Measurements from ENCODE around the gene DUSP6. TPM values are rescaled to one million over a fixed set of nuclear protein-coding genes. Genes with fewer than 3 reads are reported as not detected.

DUSP6 gene
- total and polyA plus RNA-seq, 2 of the 8 experiments (the other 6 are each of a cell fraction or from before 2014, with no cell fraction given): 99.3 to 179 TPM

DNA sequence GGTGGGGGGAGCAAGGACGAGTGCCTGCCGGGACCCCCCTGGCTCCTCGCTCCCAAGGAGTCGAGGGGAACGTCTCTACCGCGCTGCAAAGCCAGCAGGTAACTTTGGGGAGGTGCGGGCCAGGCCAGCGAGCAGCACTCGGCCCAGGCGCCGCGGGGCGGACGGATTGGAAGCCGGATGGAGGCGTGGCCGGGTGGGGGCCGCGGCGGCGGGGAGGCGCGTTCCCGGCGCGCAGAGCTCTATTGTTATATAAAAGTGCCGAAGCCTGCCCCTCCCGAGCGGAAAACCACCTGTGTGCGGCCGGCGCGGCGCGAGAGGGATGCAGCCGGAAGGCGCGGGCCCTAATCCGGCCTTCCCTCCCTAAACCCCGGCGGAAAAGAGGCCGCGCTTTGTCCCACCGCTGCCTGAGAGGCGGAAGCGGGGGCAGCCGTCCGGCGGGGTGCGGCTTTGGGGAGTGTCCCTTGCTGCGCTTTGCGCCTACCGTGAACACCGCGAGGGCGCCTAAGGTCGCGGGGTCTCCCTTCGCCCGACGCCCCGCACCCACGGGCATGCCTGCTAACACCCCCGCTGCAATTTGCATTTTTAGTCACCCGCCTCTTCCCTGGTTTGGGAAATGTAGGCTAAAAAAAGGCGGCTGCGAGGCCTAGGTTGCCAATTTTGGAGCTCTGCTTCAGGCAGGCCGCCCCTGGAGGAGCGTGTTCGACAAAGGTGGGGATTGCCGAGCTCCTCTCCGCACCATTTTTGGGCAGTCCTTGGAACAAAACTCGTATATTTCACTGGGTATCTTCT is 1.7 kb upstream of the DUSP6 start (continued):
- peak; percentile 25 for TF ChIP-seq RNF2 (IDR thresholded peaks at IDR 0.05; ENCODE audit: borderline replicate concordance, low read depth, low read length, missing control alignments, poor library complexity, severe bottlenecking)
- no peak for TF ChIP-seq CBX5 (IDR thresholded peaks at IDR 0.05; ENCODE audit: low read depth, low read length)
- TF ChIP-seq ASH2L (IDR thresholded peaks at IDR 0.05; ENCODE audit: low read length): peak; percentile 73
- TF ChIP-seq RBBP5 (IDR thresholded peaks at IDR 0.05; ENCODE audit: borderline replicate concordance, low read depth, low read length): peak; percentile 38; the same call in 1 of the 2 replicates
- TF ChIP-seq EZH2 (IDR thresholded peaks at IDR 0.05; ENCODE audit: low read depth, low read length, severe bottlenecking): no peak
- TF ChIP-seq HDAC6 (IDR thresholded peaks at IDR 0.05; ENCODE audit: low read depth, low read length): no peak
- TF ChIP-seq CHD1 (IDR thresholded peaks at IDR 0.05; ENCODE audit: low read depth, low read length): no peak
- TF ChIP-seq POU5F1 (IDR thresholded peaks at IDR 0.05; ENCODE audit: low read depth, low read length): no peak
- no peak for TF ChIP-seq CREB1 (IDR thresholded peaks at IDR 0.05)
- TF ChIP-seq BCL11A (IDR thresholded peaks at IDR 0.05; ENCODE audit: low read depth in 2 of 2, low read length in 2 of 2): no peak
- TF ChIP-seq PHF8 (conservative IDR thresholded peaks at IDR 0.05; ENCODE audit: low read depth, low read length): 0 out of 2 replicates have a peak, but pooled peaks have one; percentile 43
- TF ChIP-seq TCF12 (IDR thresholded peaks at IDR 0.05; ENCODE audit: low read depth, low read length): peak; percentile 91; the same call in 1 of the 2 replicates
- TF ChIP-seq SAP30 (IDR thresholded peaks at IDR 0.05; ENCODE audit: insufficient read depth, insufficient replicate concordance, low read length): no peak
- TF ChIP-seq BRCA1 (IDR thresholded peaks at IDR 0.05; ENCODE audit: low read depth, low read length): no peak
- TF ChIP-seq CBX8 (IDR thresholded peaks at IDR 0.05; ENCODE audit: borderline replicate concordance, low read depth, low read length): no peak
- TF ChIP-seq RFX5 (IDR thresholded peaks at IDR 0.05; ENCODE audit: borderline replicate concordance, low read depth, low read length): no peak
- TF ChIP-seq CEBPB (IDR thresholded peaks at IDR 0.05; ENCODE audit: low read depth, low read length): no peak
- TF ChIP-seq CHD2 (IDR thresholded peaks at IDR 0.05; ENCODE audit: low read length): peak; percentile 42
- peak in 1 of 2 experiments; percentile 8; a peak in 1 of 3 replicates for TF ChIP-seq EP300 (IDR thresholded peaks at IDR 0.05; ENCODE audit: borderline replicate concordance in 1 of 2, low read depth in 2 of 2, low read length in 2 of 2)
- TF ChIP-seq POLR2AphosphoS5 (IDR thresholded peaks at IDR 0.05; ENCODE audit: low read depth, low read length): peak; percentile 70
- peak; percentile 90; the same call in 1 of the 2 replicates for TF ChIP-seq EGR1 (IDR thresholded peaks at IDR 0.05; ENCODE audit: borderline replicate concordance, low read depth, low read length)
- TF ChIP-seq HDAC2 (IDR thresholded peaks at IDR 0.05; ENCODE audit: borderline replicate concordance in 1 of 2, low read depth in 2 of 2, low read length in 2 of 2): 0 out of 4 replicates have a peak, but pooled peaks of 1 of the 2 experiments have one; percentile 38
- TF ChIP-seq, protein P1, sequence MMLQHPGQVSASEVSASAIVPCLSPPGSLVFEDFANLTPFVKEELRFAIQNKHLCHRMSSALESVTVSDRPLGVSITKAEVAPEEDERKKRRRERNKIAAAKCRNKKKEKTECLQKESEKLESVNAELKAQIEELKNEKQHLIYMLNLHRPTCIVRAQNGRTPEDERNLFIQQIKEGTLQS (IDR thresholded peaks at IDR 0.05; ENCODE audit: insufficient read depth, low read depth, low read length): no peak
